GM23338 (cell line): ENCODE data around the gene SLC44A4. TPM values are rescaled to one million over a fixed set of nuclear protein-coding genes. Genes with fewer than 3 reads are reported as not detected.

Experiments
- ATAC-seq: fragments of 200-7000 bp; cut with Tn5 transposase; 3 replicates; pipeline ENCODE4 v1.9.1; 2020
- DNase-seq: peaks from one replicate; pipeline ENCODE4 v3.0.0-alpha.2; 2015; ENCODE audit warnings: low spot score
- H2AFZ ChIP-seq: fragments of 200-600 bp; sonication (generic); 2 replicates; pipeline ENCODE4 v1.8.0; 2016; ENCODE audit warnings: antibody characterized with exemption, mild to moderate bottlenecking, moderate library complexity
- H3F3A ChIP-seq: fragments of 200-600 bp; sonication (generic); replicated peaks from 2 replicates; pipeline ENCODE4 v1.8.0; 2017; ENCODE audit warnings: antibody characterized with exemption, mixed run types, low read depth
- H3K27ac ChIP-seq: fragments of 200-600 bp; sonication (generic); 2 replicates; pipeline ENCODE4 v1.6.1; 2016; ENCODE audit warnings: low read depth
- H3K27me3 ChIP-seq: fragments of 200-600 bp; sonication (generic); 2 replicates; pipeline ENCODE4 v1.8.0; 2016; ENCODE audit warnings: mild to moderate bottlenecking, mixed run types, moderate library complexity; ENCODE audit not compliant: insufficient read depth
- H3K36me3 ChIP-seq: fragments of 200-600 bp; sonication (generic); 2 replicates; pipeline ENCODE4 v1.8.0; 2016; ENCODE audit warnings: mild to moderate bottlenecking; ENCODE audit not compliant: insufficient read depth
- H3K4me1 ChIP-seq: fragments of 200-600 bp; sonication (generic); 2 replicates; pipeline ENCODE4 v1.8.0; 2016; ENCODE audit warnings: mild to moderate bottlenecking, moderate library complexity; ENCODE audit not compliant: insufficient read depth
- H3K4me2 ChIP-seq: fragments of 200-600 bp; sonication (generic); 2 replicates; pipeline ENCODE4 v1.7.1; 2017; ENCODE audit warnings: mixed run types
- H3K4me3 ChIP-seq: fragments of 200-600 bp; sonication (generic); 2 replicates; pipeline ENCODE4 v1.6.1; 2016; ENCODE audit warnings: mixed run types
- H3K79me2 ChIP-seq: fragments of 200-600 bp; sonication (generic); replicated peaks from 2 replicates; pipeline ENCODE4 v1.8.0; 2017; ENCODE audit warnings: mild to moderate bottlenecking; ENCODE audit not compliant: insufficient read depth
- H3K9me2 ChIP-seq: fragments of 200-600 bp; sonication (generic); 2 replicates; pipeline ENCODE4 v1.8.0; 2017; ENCODE audit not compliant: insufficient read depth
- H4K20me1 ChIP-seq: fragments of 200-600 bp; sonication (generic); replicated peaks from 2 replicates; pipeline ENCODE4 v1.8.0; 2017; ENCODE audit warnings: mild to moderate bottlenecking; ENCODE audit not compliant: insufficient read depth
- H3K27ac Mint-ChIP-seq: 2 replicates; pipeline ENCODE4 v1.8.0; 2020; ENCODE audit warnings: inconsistent platforms, mild to moderate bottlenecking, moderate library complexity, mixed read lengths
- H3K27me3 Mint-ChIP-seq: 3 replicates; pipeline ENCODE4 v1.8.0; 2022; ENCODE audit warnings: low read depth, mild to moderate bottlenecking, moderate library complexity, mixed read lengths, inconsistent platforms; ENCODE audit not compliant: insufficient read depth, poor library complexity
- H3K36me3 Mint-ChIP-seq: 3 replicates; pipeline ENCODE4 v1.8.0; 2021; ENCODE audit warnings: low read depth, mild to moderate bottlenecking, inconsistent platforms, moderate library complexity, mixed read lengths
- H3K4me1 Mint-ChIP-seq: 3 replicates; pipeline ENCODE4 v1.8.0; 2020; ENCODE audit warnings: mild to moderate bottlenecking, inconsistent platforms, mixed read lengths
- H3K4me3 Mint-ChIP-seq: 3 replicates; pipeline ENCODE4 v1.8.0; 2021; ENCODE audit warnings: moderate library complexity, mild to moderate bottlenecking, inconsistent platforms, mixed read lengths
- H3K9me3 Mint-ChIP-seq: 3 replicates; pipeline ENCODE4 v1.8.0; 2020; ENCODE audit warnings: moderate library complexity, mild to moderate bottlenecking, inconsistent platforms, mixed read lengths
- CREB1 ChIP-seq: fragments of 250-450 bp; sonication (Bioruptor Pico); IDR thresholded peaks from 2 replicates; pipeline ENCODE4 v1.5.0; 2020; ENCODE audit warnings: low read depth, mild to moderate bottlenecking, moderate library complexity
- CTCF ChIP-seq, 2 experiments: fragments of 200-600 bp in 1 of 2; sonication (generic) in 1 of 2; conservative IDR thresholded peaks; 2 replicates each; pipeline versions ENCODE4 v1.5.1 to v1.6.1; 2016 to 2017; ENCODE audit warnings: antibody characterized with exemption in 2 of 2, low read depth in 2 of 2, mild to moderate bottlenecking in 2 of 2, moderate library complexity in 1 of 2
- ETS1 ChIP-seq: IDR thresholded peaks from 2 replicates; pipeline ENCODE4 v1.6.1; 2016; ENCODE audit warnings: antibody characterized with exemption
- EZH2 ChIP-seq: fragments of 200-600 bp; sonication (generic); IDR thresholded peaks from one replicate; pipeline ENCODE4 v1.8.0; 2017; ENCODE audit warnings: antibody characterized with exemption, mild to moderate bottlenecking, low read depth; ENCODE audit not compliant: unreplicated experiment
- EZH2phosphoT487 ChIP-seq: fragments of 200-600 bp; sonication (generic); IDR thresholded peaks from one replicate; pipeline ENCODE4 v1.8.1; 2018; ENCODE audit warnings: antibody characterized with exemption; ENCODE audit not compliant: unreplicated experiment
- JUNB ChIP-seq: IDR thresholded peaks from one replicate; pipeline ENCODE4 v1.6.1; 2016; ENCODE audit warnings: antibody characterized with exemption; ENCODE audit not compliant: unreplicated experiment
- NANOG ChIP-seq: IDR thresholded peaks from 2 replicates; pipeline ENCODE4 v1.6.1; 2016; ENCODE audit warnings: antibody characterized with exemption, borderline replicate concordance
- POLR2AphosphoS5 ChIP-seq: IDR thresholded peaks from 2 replicates; pipeline ENCODE4 v1.6.1; 2016; ENCODE audit warnings: antibody characterized with exemption, low read depth
- REST ChIP-seq: IDR thresholded peaks from one replicate; pipeline ENCODE4 v1.6.1; 2018; ENCODE audit warnings: antibody characterized with exemption; ENCODE audit not compliant: unreplicated experiment
- STAT1 ChIP-seq: IDR thresholded peaks from one replicate; pipeline ENCODE4 v1.6.1; 2016; ENCODE audit warnings: antibody characterized with exemption; ENCODE audit not compliant: unreplicated experiment
- ZNF462 ChIP-seq: fragments of 250-450 bp; sonication (Bioruptor Pico); IDR thresholded peaks from 2 replicates; pipeline ENCODE4 v1.5.0; 2020; ENCODE audit warnings: mild to moderate bottlenecking, moderate library complexity
- polyA plus RNA-seq: library from polyadenylated mRNA; unstranded; fragments of >200 nt; fragmentation: Nextera tagmentation; extraction: Ambion mirVana; gene quantifications from 2 replicates; pipeline ENCODE4 v1.2.1, GENCODE V29; 2016
- total RNA-seq: library from RNA; depleted of rRNA; stranded (reverse); fragments of >200 nt; shearing (Covaris generic); gene quantifications from 2 replicates; pipeline ENCODE4 v1.2.3, GENCODE V29; 2014

SLC44A4 gene
- total and polyA plus RNA-seq, 2 experiments from 2014 or later = 1.1 to 3.7 TPM

- no peak for ATAC-seq
- Mint-ChIP-seq H3K36me3 (peaks cover 5% of the 10 kb centered on the region), H3K27ac (no peak overlapping the region; the same call in none of the 2 replicates), H3K9me3 (peaks cover 2% of the 10 kb centered on the region; the same call in 1 of the 3 replicates), H3K4me3 (peak overlapping the region; percentile 95), H3K4me1 (peaks cover 8% of the 10 kb centered on the region), H3K27me3 (peaks cover 21% of the 10 kb centered on the region)
- no peaks in the 10 kb centered on the region for H3K36me3 ChIP-seq
- no peak for TF ChIP-seq EZH2phosphoT487
- TF ChIP-seq JUNB = no peak
- TF ChIP-seq REST = no peak
- TF ChIP-seq POLR2AphosphoS5 = no peak
- no peak for TF ChIP-seq ZNF462 (CRISPR knock-in tag)
- no peak for TF ChIP-seq CTCF (conservative IDR thresholded peaks at IDR 0.05; ENCODE audit: low read depth in 2 of 2)
- no peak for TF ChIP-seq STAT1
- no peak for TF ChIP-seq NANOG
- TF ChIP-seq CREB1 (CRISPR knock-in tag) = no peak
- TF ChIP-seq EZH2 = no peak
- no peak for TF ChIP-seq ETS1
- no peak overlapping the region for H3K27ac ChIP-seq
- peaks cover 8% of the 10 kb centered on the region; the same call in 1 of the 2 replicates for H3K79me2 ChIP-seq
- peaks cover 12% of the 10 kb centered on the region; the same call in 1 of the 2 replicates for H3K4me1 ChIP-seq
- H4K20me1 ChIP-seq = peaks cover 3% of the 10 kb centered on the region; the same call in 1 of the 2 replicates
- H3K9me2 ChIP-seq = no peaks in the 10 kb centered on the region
- no peaks in the 10 kb centered on the region for H3K27me3 ChIP-seq
- peaks cover 8% of the 10 kb centered on the region; the same call in 1 of the 2 replicates for H3F3A ChIP-seq
- no peak overlapping the region for H3K4me3 ChIP-seq
- DNase-seq = no peak
- H3K4me2 ChIP-seq = no peak overlapping the region
- no peak overlapping the region for H2AFZ ChIP-seq
Observed at GRCh38 chr6:31864818-31865204, 14.0 kb downstream of the SLC44A4 start.
